Breast epithelium (tissue), 3 donors: ENCODE results near the gene SAFB2.

Experiments
- CTCF ChIP-seq, 3 donors: fragments of 450-650 bp; IDR thresholded peaks; one replicate each; pipeline ENCODE4 v1.5.1; 2016 to 2017; ENCODE audit warnings: antibody characterized with exemption in 3 of 3, mild to moderate bottlenecking in 3 of 3, moderate library complexity in 3 of 3
- POLR2A ChIP-seq: fragments of 450-650 bp; IDR thresholded peaks from one replicate; pipeline ENCODE4 v1.6.1; 2016; ENCODE audit warnings: antibody characterized with exemption, mild to moderate bottlenecking, moderate library complexity
- POLR2AphosphoS5 ChIP-seq, 3 donors: sonication (generic); formaldehyde crosslinking; IDR thresholded peaks; one replicate each; pipeline ENCODE4 v1.6.1; 2017; ENCODE audit warnings: antibody characterized with exemption in 3 of 3

GRCh38 chr19:5664515-5664914 lies 41.9 kb upstream of the SAFB2 start:
- TF ChIP-seq CTCF (IDR thresholded peaks at IDR 0.05) (no peak), POLR2A (no peak), POLR2AphosphoS5 (IDR thresholded peaks at IDR 0.05) (no peak)
